Liver (tissue), 9 donors: Measurements from ENCODE around the gene DYRK1A. TPM values are rescaled to one million over a fixed set of nuclear protein-coding genes. Genes with fewer than 3 reads are reported as not detected.

Source experiments
- DNase-seq: peaks from one replicate; pipeline ENCODE4 v3.0.0-alpha.2; 2017; ENCODE audit warnings: low spot score
- H3K27ac ChIP-seq, 2 donors: one replicate each; pipeline ENCODE4 v1.7.0; 2013; ENCODE audit warnings: inconsistent platforms in 2 of 2, low read length in 2 of 2, control low read depth in 1 of 2, low read depth in 1 of 2, mild to moderate bottlenecking in 1 of 2
- H3K27me3 ChIP-seq, 4 donors: one replicate each; pipeline versions ENCODE4 v1.6.1 to v1.7.0; 2013; ENCODE audit warnings: low read length in 3 of 4, inconsistent platforms in 1 of 4, mild to moderate bottlenecking in 1 of 4, moderate library complexity in 1 of 4; ENCODE audit not compliant: control insufficient read depth in 4 of 4, insufficient read depth in 4 of 4
- H3K36me3 ChIP-seq, 4 donors: one replicate each; pipeline versions ENCODE4 v1.6.1 to v1.7.0; 2013; ENCODE audit warnings: low read length in 3 of 4, mild to moderate bottlenecking in 3 of 4, low read depth in 1 of 4, moderate library complexity in 1 of 4; ENCODE audit not compliant: control insufficient read depth in 4 of 4, insufficient read depth in 3 of 4
- H3K4me1 ChIP-seq, 4 donors: one replicate each; pipeline versions ENCODE4 v1.6.1 to v1.7.0; 2013; ENCODE audit warnings: low read length in 3 of 4, mild to moderate bottlenecking in 3 of 4, moderate library complexity in 1 of 4; ENCODE audit not compliant: control insufficient read depth in 4 of 4, insufficient read depth in 4 of 4
- H3K4me3 ChIP-seq, 3 donors: one replicate each; pipeline versions ENCODE4 v1.6.1 to v1.7.0; 2013; ENCODE audit warnings: low read length in 3 of 3, control low read depth in 1 of 3, low read depth in 1 of 3, mild to moderate bottlenecking in 1 of 3
- H3K9ac ChIP-seq, 2 donors: one replicate each; pipeline ENCODE4 v1.7.0; 2013; ENCODE audit warnings: low read length in 2 of 2, mild to moderate bottlenecking in 2 of 2, moderate library complexity in 2 of 2, control low read depth in 1 of 2, low read depth in 1 of 2
- H3K9me3 ChIP-seq, 4 donors: one replicate each; pipeline versions ENCODE4 v1.6.1 to v1.7.0; 2013; ENCODE audit warnings: low read length in 3 of 4; ENCODE audit not compliant: control insufficient read depth in 4 of 4
- ATF3 ChIP-seq: IDR thresholded peaks from 2 replicates; pipeline ENCODE4 v1.6.1; 2016; ENCODE audit warnings: antibody characterized with exemption
- CTCF ChIP-seq: fragments of 150-350 bp; IDR thresholded peaks from 2 replicates; pipeline ENCODE4 v1.5.1; 2017; ENCODE audit warnings: improper control_type of control experiment, low read depth, low read length; ENCODE audit not compliant: missing input control
- EGR1 ChIP-seq, 2 donors: IDR thresholded peaks; 2 replicates each; pipeline ENCODE4 v1.6.1; 2016 to 2018; ENCODE audit warnings: antibody characterized with exemption in 2 of 2, low read depth in 2 of 2
- FOXA1 ChIP-seq: IDR thresholded peaks from 2 replicates; pipeline ENCODE4 v1.6.1; 2016; ENCODE audit warnings: antibody characterized with exemption
- FOXA2 ChIP-seq: IDR thresholded peaks from 2 replicates; pipeline ENCODE4 v1.6.1; 2016; ENCODE audit warnings: antibody characterized with exemption
- GABPA ChIP-seq, 2 donors: IDR thresholded peaks in 1 of 2; conservative IDR thresholded peaks in 1 of 2; 2 replicates each; pipeline ENCODE4 v1.6.1; 2016; ENCODE audit warnings: antibody characterized with exemption in 2 of 2, mild to moderate bottlenecking in 1 of 2, moderate library complexity in 1 of 2
- HNF4A ChIP-seq, 2 donors: conservative IDR thresholded peaks; 2 replicates each; pipeline ENCODE4 v1.6.1; 2016; ENCODE audit warnings: antibody characterized with exemption in 2 of 2, mild to moderate bottlenecking in 2 of 2
- HNF4G ChIP-seq: IDR thresholded peaks from 2 replicates; pipeline ENCODE4 v1.6.1; 2016; ENCODE audit warnings: antibody characterized with exemption
- JUND ChIP-seq, 2 donors: IDR thresholded peaks; 2 replicates each; pipeline ENCODE4 v1.6.1; 2016; ENCODE audit warnings: antibody characterized with exemption in 2 of 2
- MAX ChIP-seq: IDR thresholded peaks from 2 replicates; pipeline ENCODE4 v1.6.1; 2016; ENCODE audit warnings: antibody characterized with exemption
- NR2F2 ChIP-seq: IDR thresholded peaks from 2 replicates; pipeline ENCODE4 v1.6.1; 2016; ENCODE audit warnings: antibody characterized with exemption
- RAD21 ChIP-seq, 2 donors: IDR thresholded peaks; 2 replicates each; pipeline ENCODE4 v1.6.1; 2016; ENCODE audit warnings: antibody characterized with exemption in 2 of 2, mild to moderate bottlenecking in 2 of 2
- REST ChIP-seq: IDR thresholded peaks from 2 replicates; pipeline ENCODE4 v1.6.1; 2016; ENCODE audit warnings: antibody characterized with exemption, mild to moderate bottlenecking
- RXRA ChIP-seq, 2 donors: IDR thresholded peaks; 2 replicates each; pipeline ENCODE4 v1.6.1; 2017 to 2018; ENCODE audit warnings: antibody characterized with exemption in 2 of 2, mild to moderate bottlenecking in 1 of 2
- SP1 ChIP-seq: IDR thresholded peaks from 2 replicates; pipeline ENCODE4 v1.6.1; 2018; ENCODE audit warnings: antibody characterized with exemption, mild to moderate bottlenecking
- YY1 ChIP-seq: IDR thresholded peaks from 2 replicates; pipeline ENCODE4 v1.6.1; 2016; ENCODE audit warnings: antibody characterized with exemption, mild to moderate bottlenecking
- WGBS: extraction: QIAGEN DNeasy Blood & Tissue Kit; methylation state at CpG from one replicate; pipeline ENCODE4 v1.1.7; 2013; 5-methylcytosine and 5-hydroxymethylcytosine counted together
- polyA plus RNA-seq, 2 donors: library from polyadenylated mRNA; stranded (reverse) in 1 of 2; unstranded in 1 of 2; fragments of 200-250 nt in 1 of 2; fragments of >200 nt in 1 of 2; fragmentation: Nextera tagmentation in 1 of 2; extraction: Ambion mirVana in 1 of 2; gene quantifications; one replicate each; pipeline versions ENCODE4 v1.2.1 to v1.2.3, GENCODE V29; 2013 to 2015
- total RNA-seq, 2 donors: library from RNA; depleted of rRNA; stranded (reverse); fragments of >200 nt; gene quantifications; one replicate each; pipeline ENCODE4 v1.2.3, GENCODE V29; 2014
- donor health status: healthy.
- donor health status: healthy.
- donor health status: healthy.
- donor health status: healthy.
- donor health status: healthy.

The DYRK1A gene
- total and polyA plus RNA-seq, 4 donors = 5.1 to 58.3 (median 22.9) TPM

- Histone ChIP-seq H3K9me3 (no peaks in the 10 kb centered on the region), H3K27ac (no peak overlapping the region), H3K27me3 (no peaks in the 10 kb centered on the region), H3K4me3 (no peak overlapping the region), H3K4me1 (peaks cover 8 to 39% (median 27%) of the 10 kb centered on the region in 4 donors), H3K9ac (no peak overlapping the region), H3K36me3 (no peaks in the 10 kb centered on the region)
- WGBS = 90% methylated on average over 4 of the region's 4 CpGs
- TF ChIP-seq MAX = no peak
- no peak for TF ChIP-seq NR2F2
- TF ChIP-seq RAD21 (IDR thresholded peaks at IDR 0.05) = no peak
- no peak for TF ChIP-seq SP1
- TF ChIP-seq CTCF = no peak
- TF ChIP-seq GABPA (IDR thresholded peaks at IDR 0.05 in 1 of 2, conservative IDR thresholded peaks at IDR 0.05 in 1 of 2) = no peak
- no peak for TF ChIP-seq RXRA (IDR thresholded peaks at IDR 0.05)
- no peak for TF ChIP-seq JUND (IDR thresholded peaks at IDR 0.05)
- TF ChIP-seq FOXA1 = no peak
- no peak for TF ChIP-seq ATF3
- no peak for TF ChIP-seq FOXA2
- no peak for TF ChIP-seq EGR1 (IDR thresholded peaks at IDR 0.05; ENCODE audit: low read depth in 2 of 2)
- DNase-seq = no peak
Observed at GRCh38 chr21:37450445-37450941, 83.9 kb downstream of the DYRK1A start.

- Histone ChIP-seq H3K27ac (no peak overlapping the region), H3K27me3 (no peaks in the 10 kb centered on the region), H3K9me3 (no peaks in the 10 kb centered on the region), H3K4me3 (no peak overlapping the region), H3K36me3 (no peaks in the 10 kb centered on the region), H3K4me1 (peaks cover 10 to 44% (median 33%) of the 10 kb centered on the region in 4 donors), H3K9ac (no peak overlapping the region)
- 94% methylated on average over 16 of the region's 16 CpGs for WGBS
- no peak for DNase-seq
- TF ChIP-seq EGR1 (IDR thresholded peaks at IDR 0.05; ENCODE audit: low read depth in 2 of 2) (no peak), SP1 (no peak), CTCF (no peak), HNF4G (no peak), REST (no peak), HNF4A (conservative IDR thresholded peaks at IDR 0.05) (no peak), FOXA2 (no peak), YY1 (no peak), RXRA (IDR thresholded peaks at IDR 0.05) (no peak), GABPA (IDR thresholded peaks at IDR 0.05 in 1 of 2, conservative IDR thresholded peaks at IDR 0.05 in 1 of 2) (no peak), RAD21 (IDR thresholded peaks at IDR 0.05) (no peak)
Observed at GRCh38 chr21:37451446-37451845, 84.9 kb downstream of the DYRK1A start.
